H1 (cell line): ENCODE measurements around the gene FSCB. TPM values are rescaled to one million over a fixed set of nuclear protein-coding genes. Genes with fewer than 3 reads are reported as not detected.

Source experiments
- CTCF ChIA-PET: fragments of 300-600 bp; sonication (Branson Sonifier 250); formaldehyde crosslinking; loops from one replicate; lab custom pipeline; 2021; ENCODE audit not compliant: partially characterized antibody; lab: Charles Lee
- POLR2A ChIA-PET: fragments of 300-600 bp; sonication (Branson Sonifier 250); formaldehyde crosslinking; loops from one replicate; lab custom pipeline; 2021; ENCODE audit warnings: inconsistent platforms; ENCODE audit not compliant: partially characterized antibody; lab: Charles Lee
- DNase-seq, 2 experiments: peaks; one replicate each; pipeline versions ENCODE4 v3.0.0 to v3.0.0-alpha.2; 2010 to 2022; ENCODE audit warnings: low spot score in 2 of 2, low read depth in 1 of 2, mixed read lengths in 1 of 2
- FAIRE-seq: peaks from 2 replicates; lab custom pipeline; 2011; peaks lifted over from hg19 to GRCh38; lab: Jason Lieb, UNC
- H2AFZ ChIP-seq: 2 replicates; pipeline ENCODE4 v1.8.1; 2012; ENCODE audit warnings: low read length, inconsistent platforms
- H2AK5ac ChIP-seq: 2 replicates; pipeline ENCODE4 v1.6.1; 2013; ENCODE audit warnings: low read depth, low read length
- H2BK120ac ChIP-seq: replicated peaks from 2 replicates; pipeline ENCODE3; 2013; ENCODE audit warnings: low read depth, low read length, inconsistent platforms
- H2BK12ac ChIP-seq: 2 replicates; pipeline ENCODE4 v1.6.1; 2013; ENCODE audit warnings: low read depth, low read length
- H2BK15ac ChIP-seq: 2 replicates; pipeline ENCODE4 v1.6.1; 2013; ENCODE audit warnings: low read length
- H2BK20ac ChIP-seq: 2 replicates; pipeline ENCODE4 v1.6.1; 2013; ENCODE audit warnings: low read length
- H2BK5ac ChIP-seq: 2 replicates; pipeline ENCODE4 v1.6.1; 2013; ENCODE audit warnings: low read depth, low read length
- H3K14ac ChIP-seq: 2 replicates; pipeline ENCODE4 v1.6.1; 2013; ENCODE audit warnings: inconsistent platforms; ENCODE audit not compliant: insufficient read length
- H3K18ac ChIP-seq: 2 replicates; pipeline ENCODE4 v1.6.1; 2013; ENCODE audit warnings: low read length; ENCODE audit errors: extremely low read depth
- H3K23ac ChIP-seq: 2 replicates; pipeline ENCODE4 v1.6.1; 2013; ENCODE audit warnings: inconsistent platforms; ENCODE audit not compliant: insufficient read length
- H3K23me2 ChIP-seq: 2 replicates; pipeline ENCODE4 v1.6.1; 2013; ENCODE audit warnings: low read depth, low read length
- H3K27ac ChIP-seq: 2 replicates; pipeline ENCODE4 v1.6.1; 2011; ENCODE audit warnings: low read depth, low read length, inconsistent platforms
- H3K27me3 ChIP-seq, 4 experiments: replicated peaks in 1 of 4; 1 replicate in 1 of 4; 2 replicates in 3 of 4; pipeline versions ENCODE4 v1.6.1 to v1.8.1; 2011 to 2013; ENCODE audit warnings: low read length in 3 of 4, mild to moderate bottlenecking in 3 of 4, inconsistent platforms in 2 of 4, mixed read lengths in 2 of 4, moderate library complexity in 1 of 4; ENCODE audit not compliant: control insufficient read depth in 3 of 4, insufficient read depth in 3 of 4; ENCODE audit errors: extremely low read depth in 1 of 4
- H3K36me3 ChIP-seq, 4 experiments: 2 replicates each; pipeline versions ENCODE4 v1.6.1 to v1.8.1; 2011 to 2013; ENCODE audit warnings: mild to moderate bottlenecking in 4 of 4, low read length in 3 of 4, moderate library complexity in 2 of 4, control low read depth in 1 of 4, inconsistent platforms in 1 of 4; ENCODE audit not compliant: insufficient read depth in 4 of 4, control insufficient read depth in 2 of 4
- H3K4ac ChIP-seq: replicated peaks from 2 replicates; pipeline ENCODE3; 2013; ENCODE audit warnings: low read length, low read depth, mixed read lengths, inconsistent platforms; ENCODE audit not compliant: insufficient read length
- H3K4me1 ChIP-seq, 4 experiments: replicated peaks in 1 of 4; 1 replicate in 1 of 4; 2 replicates in 3 of 4; pipeline versions ENCODE4 v1.6.1 to v1.8.1; 2011 to 2013; ENCODE audit warnings: low read length in 3 of 4, inconsistent platforms in 2 of 4, mixed read lengths in 1 of 4; ENCODE audit not compliant: insufficient read depth in 4 of 4, control insufficient read depth in 3 of 4
- H3K4me2 ChIP-seq, 2 experiments: 2 replicates each; pipeline versions ENCODE4 v1.6.1 to v1.8.1; 2011 to 2013; ENCODE audit warnings: low read depth in 2 of 2, low read length in 2 of 2, control low read depth in 1 of 2, inconsistent platforms in 1 of 2, mild to moderate bottlenecking in 1 of 2; ENCODE audit not compliant: insufficient read depth in 1 of 2
- H3K4me3 ChIP-seq, 4 experiments: fragments of 200-600, 300-600 bp in 1 of 4; sonication (generic), shearing (Covaris generic), sonication (Bioruptor Twin) in 1 of 4; 2 replicates each; pipeline versions ENCODE4 v1.5.1 to v1.8.1; 2011 to 2016; ENCODE audit warnings: low read length in 4 of 4, low read depth in 3 of 4, control low read depth in 2 of 4, inconsistent platforms in 2 of 4, mild to moderate bottlenecking in 2 of 4, mixed read lengths in 1 of 4, moderate library complexity in 1 of 4; ENCODE audit not compliant: insufficient read depth in 2 of 4; ENCODE audit errors: extremely low read depth in 1 of 4
- H3K56ac ChIP-seq: replicated peaks from 2 replicates; pipeline ENCODE3; 2013; ENCODE audit warnings: low read depth, mild to moderate bottlenecking, mixed read lengths, low read length, inconsistent platforms; ENCODE audit not compliant: insufficient read length
- H3K79me1 ChIP-seq: 2 replicates; pipeline ENCODE4 v1.6.1; 2013; ENCODE audit warnings: low read depth, low read length, control low read depth
- H3K79me2 ChIP-seq, 2 experiments: 2 replicates each; pipeline versions ENCODE4 v1.6.1 to v1.8.1; 2012 to 2013; ENCODE audit warnings: low read length in 2 of 2, mild to moderate bottlenecking in 2 of 2, inconsistent platforms in 1 of 2; ENCODE audit not compliant: insufficient read depth in 2 of 2, control insufficient read depth in 1 of 2
- H3K9ac ChIP-seq, 4 experiments: replicated peaks in 1 of 4; 1 replicate in 1 of 4; 2 replicates in 3 of 4; pipeline versions ENCODE4 v1.6.1 to v1.8.1; 2011 to 2013; ENCODE audit warnings: low read depth in 3 of 4, low read length in 3 of 4, control low read depth in 2 of 4, mild to moderate bottlenecking in 2 of 4, moderate library complexity in 2 of 4, inconsistent platforms in 1 of 4; ENCODE audit errors: extremely low read depth in 1 of 4
- H3K9me3 ChIP-seq, 2 experiments: 2 replicates each; pipeline versions ENCODE4 v1.6.1 to v1.8.1; 2012 to 2013; ENCODE audit warnings: mild to moderate bottlenecking in 2 of 2, moderate library complexity in 2 of 2, control low read depth in 1 of 2, inconsistent platforms in 1 of 2, low read depth in 1 of 2, low read length in 1 of 2, mixed read lengths in 1 of 2; ENCODE audit not compliant: insufficient read depth in 2 of 2
- H4K20me1 ChIP-seq, 2 experiments: replicated peaks in 1 of 2; 2 replicates each; pipeline versions ENCODE3 to v1.8.1; 2011 to 2013; ENCODE audit warnings: inconsistent platforms in 2 of 2, low read length in 2 of 2, mild to moderate bottlenecking in 1 of 2; ENCODE audit not compliant: insufficient read depth in 2 of 2, control insufficient read depth in 1 of 2
- H4K5ac ChIP-seq: 2 replicates; pipeline ENCODE4 v1.6.1; 2013; ENCODE audit warnings: low read length, low read depth, mixed read lengths, inconsistent platforms; ENCODE audit not compliant: insufficient read length
- H4K8ac ChIP-seq: 2 replicates; pipeline ENCODE4 v1.8.0; 2013; ENCODE audit warnings: mild to moderate bottlenecking, moderate library complexity, low read length, inconsistent platforms; ENCODE audit not compliant: insufficient read depth; ENCODE audit errors: extremely low read depth
- H4K91ac ChIP-seq: replicated peaks from 2 replicates; pipeline ENCODE3; 2013; ENCODE audit warnings: low read length, mixed read lengths, inconsistent platforms; ENCODE audit not compliant: insufficient read length
- CHD2 ChIP-seq: IDR thresholded peaks from 2 replicates; pipeline ENCODE4 v1.6.1; 2012; ENCODE audit warnings: low read length, improper control_type of control experiment
- FOSL1 ChIP-seq: IDR thresholded peaks from 2 replicates; pipeline ENCODE4 v1.6.1; 2011; ENCODE audit warnings: mild to moderate bottlenecking, low read depth, low read length, moderate library complexity; ENCODE audit not compliant: insufficient read depth
- JUND ChIP-seq: IDR thresholded peaks from 2 replicates; pipeline ENCODE4 v1.6.1; 2011; ENCODE audit warnings: mild to moderate bottlenecking, improper control_type of control experiment, low read length
- NRF1 ChIP-seq: IDR thresholded peaks from 2 replicates; pipeline ENCODE4 v1.6.1; 2011; ENCODE audit warnings: mild to moderate bottlenecking, low read depth, low read length, improper control_type of control experiment
- PHF8 ChIP-seq: fragments of 200-600 bp; sonication (generic); conservative IDR thresholded peaks from 2 replicates; pipeline ENCODE4 v1.7.1; 2012; ENCODE audit warnings: low read depth, mild to moderate bottlenecking, inconsistent platforms, low read length, moderate library complexity
- RNF2 ChIP-seq: fragments of 200-900, 300-1000 bp; sonication (generic); IDR thresholded peaks from 2 replicates; pipeline ENCODE4 v1.7.1; 2016; ENCODE audit warnings: borderline replicate concordance, low read depth, mild to moderate bottlenecking, antibody characterized with exemption, low read length; ENCODE audit not compliant: poor library complexity, severe bottlenecking; ENCODE audit errors: missing control alignments
- SAP30 ChIP-seq: fragments of 300-600 bp; sonication (generic); IDR thresholded peaks from 2 replicates; pipeline ENCODE4 v1.7.1; 2012; ENCODE audit warnings: low read length, moderate library complexity, mild to moderate bottlenecking, inconsistent platforms; ENCODE audit not compliant: insufficient read depth, insufficient replicate concordance
- SP1 ChIP-seq: IDR thresholded peaks from 2 replicates; pipeline ENCODE4 v1.6.1; 2011; ENCODE audit warnings: low read depth, low read length
- TBP ChIP-seq: IDR thresholded peaks from 2 replicates; pipeline ENCODE4 v1.6.1; 2011; ENCODE audit warnings: low read depth, low read length, improper control_type of control experiment
- ZNF274 ChIP-seq: IDR thresholded peaks from 2 replicates; pipeline ENCODE4 v1.7.0; 2012; ENCODE audit warnings: low read length, borderline replicate concordance; ENCODE audit errors: extremely low read depth
- WGBS, 2 experiments: shearing (Covaris generic) in 1 of 2; methylation state at CpG; one replicate each; pipeline versions ENCODE4 v1.1.6 to v1.1.7; 2013 to 2015; ENCODE audit warnings: low lambda C conversion rate in 2 of 2, mixed read lengths in 2 of 2, inconsistent platforms in 1 of 2, low coverage in 1 of 2, missing lambda C conversion rate in 1 of 2; ENCODE audit not compliant: insufficient replicate concordance in 2 of 2, insufficient coverage in 1 of 2, insufficient read length in 1 of 2; ENCODE audit errors: extremely low coverage in 1 of 2, missing lambda C conversion rate in 1 of 2; 5-methylcytosine and 5-hydroxymethylcytosine counted together
- polyA plus RNA-seq, 7 experiments: library from polyadenylated mRNA; depleted of rRNA in 3 of 7; stranded (reverse) in 5 of 7; unstranded in 2 of 7; fragments of >200 nt in 5 of 7; fragments of 200-250 nt in 2 of 7; gene quantifications; 1 replicate in 5 of 7; 2 replicates in 1 of 7; 4 replicates in 1 of 7; pipeline versions ENCODE4 v1.2.1 to v1.2.3, GENCODE V29; 2011 to 2013; ENCODE audit warnings: missing spikeins in 2 of 7, mixed read lengths in 2 of 7
- total RNA-seq: library from RNA; stranded (reverse); fragmentation: NEBNext Ultra II Directional; extraction: Animal tissue kit (Norgen Biotek cat#: 25700); gene quantifications from 2 replicates; pipeline ENCODE4 v1.2.1, GENCODE V29; 2021
- TF ChIP-seq, protein P1 (sequence below): IDR thresholded peaks from 2 replicates; pipeline ENCODE4 v1.6.1; 2012; ENCODE audit warnings: low read length, inconsistent platforms
- TF ChIP-seq, protein P2 (sequence below): IDR thresholded peaks from 2 replicates; pipeline ENCODE4 v1.6.1; 2011; ENCODE audit warnings: low read length, improper control_type of control experiment

The FSCB gene
- total and polyA plus RNA-seq, 2 of the 8 experiments (the other 6 are each of a cell fraction or from before 2014, with no cell fraction given), result not detected

DNA sequence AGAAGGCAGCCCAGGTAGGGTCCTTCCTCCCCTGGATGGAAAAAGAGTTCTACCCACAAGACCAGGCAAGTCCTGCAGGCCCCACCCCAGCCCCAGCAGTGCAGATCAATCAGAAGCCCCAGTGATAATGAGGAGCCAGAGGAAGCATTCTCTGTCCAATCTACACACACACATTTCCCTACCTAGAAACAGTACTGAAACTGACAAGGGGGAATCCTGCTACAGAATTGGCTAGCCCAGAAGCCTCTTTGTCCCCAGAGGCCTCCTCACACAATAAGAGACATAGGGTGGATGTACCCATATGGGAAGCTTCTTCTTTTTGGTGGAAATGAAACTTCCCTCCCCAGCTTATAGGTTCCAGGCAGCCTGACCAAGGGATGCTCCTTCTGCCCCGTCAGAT is 9.9 kb downstream of the FSCB start:
- Histone ChIP-seq H3K4me1 (no peaks in the 10 kb centered on the region), H3K14ac (no peak overlapping the region), H3K4ac (no peak overlapping the region), H3K23ac (no peak overlapping the region), H4K8ac (no peak overlapping the region), H3K23me2 (no peaks in the 10 kb centered on the region), H3K56ac (no peak overlapping the region), H2AFZ (no peak overlapping the region), H2BK15ac (no peak overlapping the region), H3K9ac (no peak overlapping the region), H2BK12ac (no peak overlapping the region), H2AK5ac (no peak overlapping the region), H4K5ac (no peak overlapping the region), H2BK20ac (no peak overlapping the region), H3K9me3 (peaks cover 0 to under 1% of the 10 kb centered on the region in 2 experiments; a peak in 2 of 4 replicates), H3K4me3 (no peak overlapping the region), H3K18ac (no peak overlapping the region), H3K79me1 (no peaks in the 10 kb centered on the region), H3K27me3 (no peaks in the 10 kb centered on the region), H3K4me2 (no peak overlapping the region), H4K20me1 (no peaks in the 10 kb centered on the region), H3K36me3 (no peaks in the 10 kb centered on the region), H2BK5ac (no peak overlapping the region), H3K27ac (no peak overlapping the region), H3K79me2 (no peaks in the 10 kb centered on the region), H2BK120ac (no peak overlapping the region), H4K91ac (no peak overlapping the region)
- WGBS, 2 experiments, result 83% methylated on average over 1 of the region's 1 CpG; no CpG with 5 or more reads in 1 of the 2 experiments
- DNase-seq (no peak), FAIRE-seq (no peak)
- CTCF ChIA-PET, result no interaction called here
- POLR2A ChIA-PET, result no interaction called here
- TF ChIP-seq FOSL1, result no peak
- no peak for TF ChIP-seq PHF8
- TF ChIP-seq, protein P1, sequence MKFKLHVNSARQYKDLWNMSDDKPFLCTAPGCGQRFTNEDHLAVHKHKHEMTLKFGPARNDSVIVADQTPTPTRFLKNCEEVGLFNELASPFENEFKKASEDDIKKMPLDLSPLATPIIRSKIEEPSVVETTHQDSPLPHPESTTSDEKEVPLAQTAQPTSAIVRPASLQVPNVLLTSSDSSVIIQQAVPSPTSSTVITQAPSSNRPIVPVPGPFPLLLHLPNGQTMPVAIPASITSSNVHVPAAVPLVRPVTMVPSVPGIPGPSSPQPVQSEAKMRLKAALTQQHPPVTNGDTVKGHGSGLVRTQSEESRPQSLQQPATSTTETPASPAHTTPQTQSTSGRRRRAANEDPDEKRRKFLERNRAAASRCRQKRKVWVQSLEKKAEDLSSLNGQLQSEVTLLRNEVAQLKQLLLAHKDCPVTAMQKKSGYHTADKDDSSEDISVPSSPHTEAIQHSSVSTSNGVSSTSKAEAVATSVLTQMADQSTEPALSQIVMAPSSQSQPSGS, result no peak
- TF ChIP-seq NRF1, result no peak
- TF ChIP-seq, protein P2, sequence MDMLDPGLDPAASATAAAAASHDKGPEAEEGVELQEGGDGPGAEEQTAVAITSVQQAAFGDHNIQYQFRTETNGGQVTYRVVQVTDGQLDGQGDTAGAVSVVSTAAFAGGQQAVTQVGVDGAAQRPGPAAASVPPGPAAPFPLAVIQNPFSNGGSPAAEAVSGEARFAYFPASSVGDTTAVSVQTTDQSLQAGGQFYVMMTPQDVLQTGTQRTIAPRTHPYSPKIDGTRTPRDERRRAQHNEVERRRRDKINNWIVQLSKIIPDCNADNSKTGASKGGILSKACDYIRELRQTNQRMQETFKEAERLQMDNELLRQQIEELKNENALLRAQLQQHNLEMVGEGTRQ, result no peak
- TF ChIP-seq TBP, result no peak
- TF ChIP-seq SP1, result no peak
- TF ChIP-seq RNF2, result no peak
- no peak for TF ChIP-seq ZNF274
- no peak for TF ChIP-seq CHD2
- no peak for TF ChIP-seq JUND
- TF ChIP-seq SAP30, result no peak
